HEK293 (cell line): ENCODE measurements around the gene AGPAT1.
A peak's percentile ranks its signal among the peaks of the same experiment; 100 is the strongest.

ENCODE experiments used
- FEZF1 ChIP-seq: fragments of 450-650 bp; formaldehyde crosslinking; IDR thresholded peaks from 2 replicates; pipeline ENCODE4 v1.5.1; 2016; ENCODE audit warnings: missing biosample characterization, missing genetic modification characterization
- KLF16 ChIP-seq: fragments of 450-650 bp; formaldehyde crosslinking; IDR thresholded peaks from 2 replicates; pipeline ENCODE4 v1.5.1; 2017; ENCODE audit warnings: missing biosample characterization, missing genetic modification characterization
- OVOL3 ChIP-seq: fragments of 450-650 bp; formaldehyde crosslinking; IDR thresholded peaks from 2 replicates; pipeline ENCODE4 v1.5.1; 2016; ENCODE audit warnings: missing biosample characterization, missing genetic modification characterization
- PATZ1 ChIP-seq: fragments of 450-650 bp; formaldehyde crosslinking; IDR thresholded peaks from 2 replicates; pipeline ENCODE4 v1.5.1; 2016; ENCODE audit warnings: missing biosample characterization, missing genetic modification characterization
- SP2 ChIP-seq: fragments of 450-650 bp; formaldehyde crosslinking; IDR thresholded peaks from 2 replicates; pipeline ENCODE4 v1.5.1; 2016; ENCODE audit warnings: missing biosample characterization, missing genetic modification characterization
- ZBTB1 ChIP-seq: fragments of 450-650 bp; formaldehyde crosslinking; IDR thresholded peaks from 2 replicates; pipeline ENCODE4 v1.5.1; 2016; ENCODE audit warnings: missing biosample characterization, missing genetic modification characterization
- ZBTB26 ChIP-seq: fragments of 450-650 bp; formaldehyde crosslinking; optimal IDR thresholded peaks from 2 replicates; pipeline ENCODE3; 2016; ENCODE audit warnings: missing biosample characterization, mild to moderate bottlenecking, missing genetic modification characterization
- ZFP3 ChIP-seq: fragments of 450-650 bp; formaldehyde crosslinking; IDR thresholded peaks from 2 replicates; pipeline ENCODE4 v1.5.1; 2016; ENCODE audit warnings: low read depth, missing biosample characterization, missing genetic modification characterization
- ZFP69B ChIP-seq: fragments of 450-650 bp; formaldehyde crosslinking; IDR thresholded peaks from 2 replicates; pipeline ENCODE4 v1.5.1; 2016; ENCODE audit warnings: missing biosample characterization, missing genetic modification characterization
- ZNF10 ChIP-seq: fragments of 450-650 bp; formaldehyde crosslinking; IDR thresholded peaks from 2 replicates; pipeline ENCODE4 v1.5.1; 2017; ENCODE audit warnings: missing biosample characterization, missing genetic modification characterization
- ZNF114 ChIP-seq: fragments of 450-650 bp; formaldehyde crosslinking; IDR thresholded peaks from 2 replicates; pipeline ENCODE4 v1.5.0; 2017; ENCODE audit warnings: missing biosample characterization, missing genetic modification characterization
- ZNF18 ChIP-seq: fragments of 450-650 bp; formaldehyde crosslinking; IDR thresholded peaks from 2 replicates; pipeline ENCODE4 v1.5.1; 2016; ENCODE audit warnings: missing biosample characterization, missing genetic modification characterization
- ZNF19 ChIP-seq: fragments of 450-650 bp; formaldehyde crosslinking; IDR thresholded peaks from 2 replicates; pipeline ENCODE4; 2016; ENCODE audit warnings: missing biosample characterization, missing genetic modification characterization, low read depth
- ZNF211 ChIP-seq: fragments of 450-650 bp; formaldehyde crosslinking; IDR thresholded peaks from 2 replicates; pipeline ENCODE4 v1.5.1; 2016; ENCODE audit warnings: low read depth, missing biosample characterization, missing genetic modification characterization
- ZNF280D ChIP-seq: fragments of 450-650 bp; formaldehyde crosslinking; IDR thresholded peaks from 2 replicates; pipeline ENCODE4 v1.5.1; 2016; ENCODE audit warnings: missing biosample characterization, missing genetic modification characterization
- ZNF366 ChIP-seq: fragments of 450-650 bp; formaldehyde crosslinking; conservative IDR thresholded peaks from 2 replicates; pipeline ENCODE4 v1.5.1; 2016; ENCODE audit warnings: missing biosample characterization, missing genetic modification characterization
- ZNF416 ChIP-seq: fragments of 450-650 bp; formaldehyde crosslinking; IDR thresholded peaks from 2 replicates; pipeline ENCODE4 v1.5.1; 2016; ENCODE audit warnings: missing biosample characterization, missing genetic modification characterization
- ZNF449 ChIP-seq: fragments of 450-650 bp; formaldehyde crosslinking; IDR thresholded peaks from 2 replicates; pipeline ENCODE4 v1.5.1; 2017; ENCODE audit warnings: missing biosample characterization, mild to moderate bottlenecking, missing genetic modification characterization, moderate library complexity
- ZNF473 ChIP-seq: fragments of 450-650 bp; formaldehyde crosslinking; IDR thresholded peaks from 2 replicates; pipeline ENCODE4 v1.5.1; 2017; ENCODE audit warnings: missing biosample characterization, missing genetic modification characterization
- ZNF513 ChIP-seq: fragments of 450-650 bp; IDR thresholded peaks from 2 replicates; pipeline ENCODE4 v1.5.1; 2018; ENCODE audit warnings: missing biosample characterization, missing genetic modification characterization
- ZNF530 ChIP-seq: fragments of 450-650 bp; formaldehyde crosslinking; IDR thresholded peaks from 2 replicates; pipeline ENCODE4 v1.5.1; 2016; ENCODE audit warnings: low read depth, missing biosample characterization, missing genetic modification characterization
- ZNF544 ChIP-seq: fragments of 450-650 bp; formaldehyde crosslinking; IDR thresholded peaks from 2 replicates; pipeline ENCODE4 v1.5.0; 2017; ENCODE audit warnings: missing biosample characterization, missing genetic modification characterization
- ZNF600 ChIP-seq: fragments of 450-650 bp; formaldehyde crosslinking; IDR thresholded peaks from 2 replicates; pipeline ENCODE4 v1.5.1; 2016; ENCODE audit warnings: missing biosample characterization, missing genetic modification characterization
- ZNF610 ChIP-seq: fragments of 450-650 bp; formaldehyde crosslinking; IDR thresholded peaks from 2 replicates; pipeline ENCODE4 v1.5.1; 2016; ENCODE audit warnings: missing biosample characterization, missing genetic modification characterization, borderline replicate concordance
- ZNF621 ChIP-seq: fragments of 450-650 bp; formaldehyde crosslinking; IDR thresholded peaks from 2 replicates; pipeline ENCODE4 v1.5.1; 2017; ENCODE audit warnings: missing biosample characterization, missing genetic modification characterization
- ZNF624 ChIP-seq: fragments of 450-650 bp; formaldehyde crosslinking; IDR thresholded peaks from 2 replicates; pipeline ENCODE4 v1.5.1; 2017; ENCODE audit warnings: missing biosample characterization, missing genetic modification characterization
- ZNF629 ChIP-seq: fragments of 450-650 bp; formaldehyde crosslinking; IDR thresholded peaks from 2 replicates; pipeline ENCODE4 v1.5.1; 2017; ENCODE audit warnings: missing biosample characterization, missing genetic modification characterization
- ZNF658 ChIP-seq: fragments of 450-650 bp; formaldehyde crosslinking; IDR thresholded peaks from 2 replicates; pipeline ENCODE4; 2016; ENCODE audit warnings: missing biosample characterization, missing genetic modification characterization
- ZNF791 ChIP-seq: fragments of 450-650 bp; formaldehyde crosslinking; IDR thresholded peaks from 2 replicates; pipeline ENCODE4 v1.5.1; 2016; ENCODE audit warnings: missing biosample characterization, missing genetic modification characterization
- ZNF843 ChIP-seq: fragments of 450-650 bp; formaldehyde crosslinking; IDR thresholded peaks from 2 replicates; pipeline ENCODE4 v1.5.1; 2016; ENCODE audit warnings: missing biosample characterization, missing genetic modification characterization

The AGPAT1 gene

GRCh38 chr6:32127717-32128592, 47.9 kb downstream of the AGPAT1 start, which contains the start of gene ATF6B (continued):
- TF ChIP-seq PATZ1 (tag by site-specific recombination) (peak; percentile 83; the same call in 1 of the 2 replicates), ZNF19 (no peak), ZNF658 (tag by site-specific recombination) (no peak), ZNF10 (tag by site-specific recombination) (peak; percentile 90), ZNF449 (tag by site-specific recombination) (no peak), ZNF211 (no peak), ZNF530 (no peak), ZNF624 (no peak), ZNF544 (tag by site-specific recombination) (no peak), ZNF366 (tag by site-specific recombination) (no peak), ZNF416 (tag by site-specific recombination) (no peak), ZNF621 (tag by site-specific recombination) (no peak), ZNF473 (no peak), ZFP3 (tag by site-specific recombination) (no peak), FEZF1 (tag by site-specific recombination) (no peak), ZFP69B (tag by site-specific recombination) (peak; percentile 55; the same call in 1 of the 2 replicates), ZBTB26 (tag by site-specific recombination) (no peak), OVOL3 (tag by site-specific recombination) (no peak), KLF16 (tag by site-specific recombination) (peak; percentile 79; the same call in 1 of the 2 replicates), ZNF280D (tag by site-specific recombination) (no peak), SP2 (tag by site-specific recombination) (peak; percentile 94), ZNF629 (tag by site-specific recombination) (peak; percentile 17; the same call in 1 of the 2 replicates), ZBTB1 (no peak), ZNF600 (tag by site-specific recombination) (no peak), ZNF843 (tag by site-specific recombination) (peak; percentile 50; the same call in 1 of the 2 replicates), ZNF610 (tag by site-specific recombination) (peak; percentile 51; the same call in 1 of the 2 replicates), ZNF791 (tag by site-specific recombination) (no peak), ZNF513 (tag by site-specific recombination) (no peak), ZNF18 (tag by site-specific recombination) (no peak), ZNF114 (tag by site-specific recombination) (no peak)
